Aorta (tissue), 5 donors: Measurements from ENCODE around the gene LHFPL3. TPM values are rescaled to one million over a fixed set of nuclear protein-coding genes. Genes with fewer than 3 reads are reported as not detected.

Experiments
- ATAC-seq: fragments of 200-7000 bp; cut with Tn5 transposase; one replicate; pipeline ENCODE4 v1.9.1; 2022; ENCODE audit warnings: moderate library complexity; ENCODE audit not compliant: low FRiP score
- DNase-seq, 2 donors: peaks; one replicate each; pipeline ENCODE4 v3.0.0-alpha.2; 2020
- H3K27ac ChIP-seq, 2 donors: one replicate each; pipeline ENCODE4 v1.5.1; 2013; ENCODE audit warnings: low read length in 2 of 2, mild to moderate bottlenecking in 2 of 2, moderate library complexity in 2 of 2, control low read depth in 1 of 2, inconsistent platforms in 1 of 2, low read depth in 1 of 2
- H3K27me3 ChIP-seq, 2 donors: one replicate each; pipeline ENCODE4 v1.6.1; 2013; ENCODE audit warnings: control low read depth in 1 of 2, low read length in 1 of 2, mild to moderate bottlenecking in 1 of 2, moderate library complexity in 1 of 2; ENCODE audit not compliant: insufficient read depth in 2 of 2, control insufficient read depth in 1 of 2
- H3K36me3 ChIP-seq, 2 donors: one replicate each; pipeline ENCODE4 v1.6.1; 2013; ENCODE audit warnings: control low read depth in 1 of 2, low read length in 1 of 2, mild to moderate bottlenecking in 1 of 2; ENCODE audit not compliant: insufficient read depth in 2 of 2, control insufficient read depth in 1 of 2
- H3K4me1 ChIP-seq, 2 donors: one replicate each; pipeline ENCODE4 v1.6.1; 2013; ENCODE audit warnings: low read length in 2 of 2, control low read depth in 1 of 2, mild to moderate bottlenecking in 1 of 2, moderate library complexity in 1 of 2; ENCODE audit not compliant: insufficient read depth in 2 of 2, control insufficient read depth in 1 of 2
- H3K4me3 ChIP-seq, 2 donors: one replicate each; pipeline ENCODE4 v1.5.1; 2013; ENCODE audit warnings: low read length in 2 of 2, control low read depth in 1 of 2, mild to moderate bottlenecking in 1 of 2
- H3K9me3 ChIP-seq: one replicate; pipeline ENCODE4 v1.6.1; 2013; ENCODE audit warnings: mild to moderate bottlenecking, low read length; ENCODE audit not compliant: control insufficient read depth
- WGBS, 2 donors: extraction: QIAGEN DNeasy Blood & Tissue Kit; methylation state at CpG; one replicate each; pipeline ENCODE4 v1.1.7; 2013; 5-methylcytosine and 5-hydroxymethylcytosine counted together
- intact Hi-C, 2 donors: fragments of 100-400 bp; cut with DNase I; formaldehyde crosslinking; loops; one replicate each; pipeline versions ENCODE4 v1.14.2 to v1.15.0; 2022
- polyA plus RNA-seq, 2 donors: library from polyadenylated mRNA; stranded (reverse); fragments of 200-250 nt; gene quantifications; one replicate each; pipeline ENCODE4 v1.2.3, GENCODE V29; 2013
- total RNA-seq, 2 donors: library from RNA; stranded (reverse); fragmentation: NEBNext Ultra II Directional; extraction: Animal tissue kit (Norgen Biotek cat#: 25700); gene quantifications; one replicate each; pipeline ENCODE4 v1.2.1, GENCODE V29; 2021
- donor health status: healthy with polysubstance abuse.
- donor health status: Bipolar disorder and iron deficiency.
- donor health status: DM: no; HTN: no; CAD: no.
- donor health status: DM: no; HTN: no; CAD: no.
- donor health status: DM: yes; HTN: yes; CAD: no.

LHFPL3 gene
- total and polyA plus RNA-seq, 4 donors = not detected

DNA sequence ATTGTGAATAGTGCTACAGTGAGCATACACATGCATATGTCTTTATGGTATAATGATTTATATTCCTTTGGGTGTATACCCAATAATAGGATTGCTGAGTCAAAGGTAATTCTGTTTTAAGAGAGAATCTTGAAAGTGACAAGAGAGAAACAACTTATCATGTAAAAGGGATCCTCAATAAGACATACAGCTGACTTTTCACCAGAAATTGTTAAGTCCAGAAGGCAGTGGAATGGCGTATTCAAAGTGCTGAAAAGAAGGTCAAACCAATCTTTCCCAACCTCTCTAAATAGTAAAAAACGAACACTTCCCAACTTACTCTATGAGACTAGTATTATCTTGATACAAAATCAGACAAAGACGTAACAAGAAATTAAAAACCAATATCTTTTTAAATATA lies 59.8 kb downstream of the LHFPL3 start:
- DNase-seq = no peak
- no peaks in the 10 kb centered on the region for H3K36me3 ChIP-seq
- 71 to 74% methylated on average over 3 of the region's 3 CpGs for WGBS, 2 donors
- H3K4me1 ChIP-seq = no peaks in the 10 kb centered on the region
- intact Hi-C loops = no loop called here
- H3K9me3 ChIP-seq = no peaks in the 10 kb centered on the region
- no peak overlapping the region for H3K4me3 ChIP-seq
- H3K27ac ChIP-seq = no peak overlapping the region
- H3K27me3 ChIP-seq = no peaks in the 10 kb centered on the region
- no peak for ATAC-seq

DNA sequence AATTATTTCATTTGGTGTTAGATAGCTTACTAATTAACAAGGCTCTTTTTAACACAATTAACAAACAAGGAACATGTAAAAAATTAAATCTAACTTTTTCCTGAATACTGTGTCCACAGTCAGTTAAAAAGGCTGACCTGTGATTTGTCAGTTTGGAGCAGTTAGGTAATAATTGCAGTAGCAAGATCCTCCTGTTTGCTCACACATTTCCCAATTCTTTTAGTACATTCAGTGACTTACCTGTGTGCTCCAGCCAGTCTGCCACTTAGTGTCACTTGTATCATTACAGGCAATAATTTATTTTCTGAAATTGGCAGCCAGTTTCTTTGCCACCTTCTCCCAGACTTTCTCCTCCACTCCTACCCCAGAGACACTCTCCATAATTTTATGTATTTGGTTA lies 66.8 kb downstream of the LHFPL3 start:
- peaks cover 0 to 2% of the 10 kb centered on the region in 2 donors for H3K27me3 ChIP-seq
- peaks cover 2% of the 10 kb centered on the region for H3K9me3 ChIP-seq
- no peak overlapping the region for H3K27ac ChIP-seq
- H3K4me1 ChIP-seq = no peaks in the 10 kb centered on the region
- DNase-seq (no peak), ATAC-seq (no peak)
- no peak overlapping the region for H3K4me3 ChIP-seq
- intact Hi-C loops = no loop called here
- H3K36me3 ChIP-seq = no peaks in the 10 kb centered on the region

DNA sequence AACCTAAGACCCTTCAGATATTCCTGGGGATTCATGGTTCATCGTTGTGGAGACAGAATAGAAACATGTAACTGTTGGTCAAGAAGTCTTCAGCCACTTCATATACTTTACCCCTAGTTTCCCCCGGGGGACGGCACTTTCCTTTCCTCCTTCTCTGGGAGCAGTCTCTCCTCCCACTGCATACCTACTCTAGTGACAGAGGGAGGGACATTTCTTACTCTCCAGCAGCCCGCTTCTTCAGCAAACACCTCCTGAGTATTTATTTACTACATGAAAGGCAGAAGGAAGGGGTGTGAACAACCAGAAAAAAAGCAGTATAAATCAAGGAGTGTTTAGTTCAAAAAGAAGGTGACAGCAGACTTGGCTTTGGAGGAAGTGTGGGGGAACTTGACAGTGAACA lies 69.0 kb downstream of the LHFPL3 start:
- ATAC-seq = no peak
- Histone ChIP-seq H3K27me3 (peaks cover 0 to 2% of the 10 kb centered on the region in 2 donors), H3K27ac (no peak overlapping the region), H3K4me1 (no peaks in the 10 kb centered on the region), H3K9me3 (peaks cover 2% of the 10 kb centered on the region), H3K4me3 (no peak overlapping the region), H3K36me3 (no peaks in the 10 kb centered on the region)
- intact Hi-C loops = no loop called here
- 27 to 29% methylated on average over 4 of the region's 4 CpGs for WGBS, 2 donors
- DNase-seq = no peak

DNA sequence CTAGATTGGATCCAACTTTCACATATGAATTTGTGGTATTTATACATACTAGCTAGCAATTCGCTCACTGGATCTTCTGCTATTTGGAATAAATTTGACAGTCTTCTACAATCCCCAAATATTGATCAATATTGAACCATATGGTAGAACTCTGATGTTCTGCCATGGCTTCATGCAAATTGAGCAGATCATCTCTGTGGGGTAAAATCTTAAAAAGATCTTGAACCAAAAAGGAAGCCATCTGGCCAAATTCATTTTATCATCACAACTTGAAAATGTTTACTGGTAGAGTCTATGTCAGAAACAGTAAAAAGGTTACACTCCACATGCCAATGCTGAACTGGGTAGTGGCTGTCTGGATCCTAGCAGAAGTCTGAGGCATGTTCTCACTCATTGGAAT lies 80.0 kb downstream of the LHFPL3 start:
- Histone ChIP-seq H3K4me1 (no peaks in the 10 kb centered on the region), H3K4me3 (no peak overlapping the region), H3K9me3 (no peaks in the 10 kb centered on the region), H3K36me3 (no peaks in the 10 kb centered on the region), H3K27me3 (no peaks in the 10 kb centered on the region), H3K27ac (no peak overlapping the region)
- ATAC-seq (no peak), DNase-seq (no peak)
- WGBS, 2 donors = 83 to 91% methylated on average over 1 of the region's 1 CpG
- intact Hi-C loops = no loop called here

DNA sequence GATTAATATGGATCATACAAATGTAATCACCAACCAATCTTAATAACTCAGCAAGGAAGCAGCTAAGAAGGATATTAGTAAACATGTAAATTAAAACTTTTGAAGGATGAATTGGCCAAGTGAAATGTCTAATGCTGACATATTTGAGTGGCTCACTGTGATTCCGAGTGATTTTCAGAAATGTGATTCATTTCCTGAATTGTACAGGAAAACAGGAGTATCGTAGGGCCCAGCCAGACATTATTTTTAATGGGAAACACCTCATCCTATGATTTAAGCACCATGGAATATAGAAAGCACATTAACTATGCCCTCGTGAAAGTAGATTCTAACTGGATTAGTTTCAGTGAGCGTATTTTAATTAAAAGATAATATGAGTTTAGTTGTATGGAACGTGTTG lies 82.3 kb downstream of the LHFPL3 start:
- H3K4me3 ChIP-seq = no peak overlapping the region
- H3K4me1 ChIP-seq = no peaks in the 10 kb centered on the region
- H3K36me3 ChIP-seq = no peaks in the 10 kb centered on the region
- DNase-seq (no peak), ATAC-seq (no peak)
- intact Hi-C loops = no loop called here
- 56 to 61% methylated on average over 5 of the region's 5 CpGs for WGBS, 2 donors
- no peaks in the 10 kb centered on the region for H3K9me3 ChIP-seq
- H3K27me3 ChIP-seq = no peaks in the 10 kb centered on the region
- no peak overlapping the region for H3K27ac ChIP-seq

DNA sequence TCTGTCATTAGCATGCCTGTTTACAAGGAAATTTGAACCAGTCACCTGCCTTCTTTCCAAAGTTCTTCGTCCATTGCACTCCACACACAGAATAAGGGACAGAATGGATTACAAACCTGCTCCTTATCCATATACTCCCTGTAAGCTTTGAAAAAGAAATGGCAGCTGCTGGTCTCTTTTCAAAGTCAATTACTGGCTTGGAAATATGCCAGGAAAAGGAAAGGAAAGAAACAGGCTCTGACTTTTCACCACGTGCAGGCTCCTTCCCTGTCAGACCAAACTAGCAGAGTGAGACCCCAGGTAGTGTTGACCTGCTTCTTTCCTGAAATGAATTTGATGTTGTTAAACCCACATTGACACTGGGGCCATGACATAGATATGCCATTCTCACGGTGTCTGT lies 84.5 kb downstream of the LHFPL3 start:
- Histone ChIP-seq H3K9me3 (no peaks in the 10 kb centered on the region), H3K4me1 (no peaks in the 10 kb centered on the region)
- 31 to 33% methylated on average over 3 of the region's 3 CpGs for WGBS, 2 donors

DNA sequence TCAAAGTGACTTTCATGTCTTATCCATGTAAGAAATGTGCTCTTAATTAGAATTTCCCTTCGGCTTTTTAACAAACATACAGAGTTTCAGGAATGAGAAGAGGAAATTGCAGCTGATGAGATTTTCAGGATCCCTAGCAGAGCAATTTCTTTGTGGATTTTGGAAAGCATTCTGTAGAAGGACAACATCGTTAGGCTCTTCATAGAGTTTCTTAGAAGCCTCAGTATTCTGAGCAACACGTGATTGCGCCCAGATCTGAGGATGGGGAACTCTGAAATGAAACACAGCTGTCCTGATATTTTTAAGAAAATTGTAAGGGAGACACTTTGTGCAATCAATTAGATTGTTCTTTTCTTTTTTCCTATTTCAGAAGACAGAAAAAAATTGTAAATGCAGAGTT lies 85.8 kb downstream of the LHFPL3 start:
- Histone ChIP-seq H3K36me3 (no peaks in the 10 kb centered on the region), H3K9me3 (no peaks in the 10 kb centered on the region), H3K27me3 (no peaks in the 10 kb centered on the region), H3K4me3 (no peak overlapping the region), H3K4me1 (no peaks in the 10 kb centered on the region), H3K27ac (no peak overlapping the region)
- no peak for DNase-seq
- 60 to 61% methylated on average over 4 of the region's 4 CpGs for WGBS, 2 donors
- no peak for ATAC-seq
- intact Hi-C loops = no loop called here

More for the DNA sequence above, 84.5 kb downstream of the LHFPL3 start:
- H3K27me3 ChIP-seq = no peaks in the 10 kb centered on the region
- no peaks in the 10 kb centered on the region for H3K36me3 ChIP-seq
- no peak for DNase-seq
- no peak overlapping the region for H3K4me3 ChIP-seq
- ATAC-seq = no peak
- no peak overlapping the region for H3K27ac ChIP-seq
- intact Hi-C loops = no loop called here

DNA sequence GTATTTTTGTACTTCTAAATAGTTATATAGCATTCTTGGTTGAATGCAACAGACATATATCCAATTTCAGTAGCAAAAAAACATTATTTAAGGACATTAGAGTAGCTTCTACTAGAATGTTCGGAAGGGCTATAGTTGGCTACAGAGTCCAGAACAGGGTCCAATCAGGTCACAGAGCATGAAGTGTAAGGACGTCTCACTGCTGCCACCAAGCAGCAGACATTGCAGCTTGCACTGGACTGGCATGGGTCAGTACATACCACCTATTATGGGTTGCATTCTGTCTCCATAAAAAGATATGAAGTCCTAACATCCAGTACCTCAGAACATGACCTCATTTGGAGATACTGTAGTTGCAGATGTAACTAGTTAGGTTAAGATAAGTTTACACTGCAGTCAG lies 87.3 kb downstream of the LHFPL3 start:
- Histone ChIP-seq H3K27ac (no peak overlapping the region), H3K36me3 (no peaks in the 10 kb centered on the region), H3K27me3 (no peaks in the 10 kb centered on the region), H3K9me3 (no peaks in the 10 kb centered on the region), H3K4me3 (no peak overlapping the region), H3K4me1 (no peaks in the 10 kb centered on the region)
- intact Hi-C loops = no loop called here
- no peak for ATAC-seq
- DNase-seq = no peak
- 27 to 31% methylated on average over 2 of the region's 2 CpGs for WGBS, 2 donors

DNA sequence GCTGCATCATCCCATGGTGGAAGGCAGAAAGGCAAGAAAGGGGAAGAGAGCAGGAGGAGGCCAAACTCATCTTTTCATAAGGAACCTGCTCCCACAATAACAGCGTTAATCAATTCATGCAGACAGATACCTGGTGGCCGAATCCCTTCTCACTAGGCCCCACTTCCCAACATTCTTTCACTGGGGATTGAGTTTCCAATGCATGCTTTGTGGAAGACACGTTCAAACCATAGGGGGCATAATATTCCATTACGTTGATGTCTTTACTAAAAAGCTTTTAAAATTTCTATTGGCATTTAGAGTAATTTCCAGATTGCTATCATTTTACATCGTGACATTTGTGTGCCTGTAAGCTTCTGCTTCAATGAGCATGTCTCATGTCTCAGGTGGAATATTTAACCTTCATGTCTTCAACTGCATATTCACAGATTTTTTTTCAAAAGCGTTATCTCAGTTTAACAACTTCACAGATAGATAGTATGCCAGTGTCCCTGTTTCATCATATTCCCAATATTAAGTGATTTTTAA lies 88.5 kb downstream of the LHFPL3 start:
- 77 to 79% methylated on average over 6 of the region's 6 CpGs for WGBS, 2 donors
- DNase-seq (no peak), ATAC-seq (no peak)
- intact Hi-C loops = no loop called here
- H3K4me3 ChIP-seq = no peak overlapping the region
- no peaks in the 10 kb centered on the region for H3K36me3 ChIP-seq
- no peaks in the 10 kb centered on the region for H3K4me1 ChIP-seq
- no peaks in the 10 kb centered on the region for H3K27me3 ChIP-seq
- no peaks in the 10 kb centered on the region for H3K9me3 ChIP-seq
- H3K27ac ChIP-seq = no peak overlapping the region
